Uterus (tissue), 4 donors: Measurements from ENCODE around the gene IVNS1ABP. TPM values are rescaled to one million over a fixed set of nuclear protein-coding genes. Genes with fewer than 3 reads are reported as not detected.

ENCODE experiments used
- DNase-seq, 2 donors: peaks; one replicate each; pipeline ENCODE4 v3.0.0-alpha.2; 2019 to 2020
- H3K27ac ChIP-seq, 2 donors: fragments of 200-600 bp; sonication (generic); 1 replicate in 1 of 2; 2 replicates in 1 of 2; pipeline ENCODE4 v1.5.1; 2016 to 2018
- H3K27me3 ChIP-seq, 2 donors: fragments of 200-600 bp; sonication (generic); one replicate each; pipeline ENCODE4 v1.5.1; 2018 to 2019; ENCODE audit warnings: control low read depth in 1 of 2
- H3K36me3 ChIP-seq, 2 donors: fragments of 200-600 bp; sonication (generic); one replicate each; pipeline ENCODE4 v1.5.1; 2019; ENCODE audit warnings: control low read depth in 1 of 2
- H3K4me1 ChIP-seq, 2 donors: fragments of 200-600 bp; sonication (generic); one replicate each; pipeline ENCODE4 v1.5.1; 2018 to 2019; ENCODE audit warnings: control low read depth in 1 of 2
- H3K4me3 ChIP-seq, 2 donors: fragments of 200-600 bp; sonication (generic); 1 replicate in 1 of 2; 2 replicates in 1 of 2; pipeline ENCODE4 v1.5.1; 2018 to 2019; ENCODE audit warnings: mild to moderate bottlenecking in 1 of 2
- H3K9me3 ChIP-seq, 2 donors: fragments of 200-600 bp; sonication (generic); one replicate each; pipeline ENCODE4 v1.5.1; 2019; ENCODE audit warnings: control low read depth in 1 of 2
- CTCF ChIP-seq, 4 experiments: fragments of 200-600 bp in 2 of 4; fragments of 450-650 bp in 2 of 4; sonication (generic) in 2 of 4; IDR thresholded peaks; one replicate each; pipeline ENCODE4 v1.5.1; 2016 to 2019; ENCODE audit warnings: antibody characterized with exemption in 4 of 4, mild to moderate bottlenecking in 2 of 4, moderate library complexity in 1 of 4
- POLR2A ChIP-seq, 2 donors: fragments of 450-650 bp; IDR thresholded peaks; one replicate each; pipeline ENCODE4 v1.6.1; 2016; ENCODE audit warnings: antibody characterized with exemption in 2 of 2, mild to moderate bottlenecking in 1 of 2, moderate library complexity in 1 of 2
- intact Hi-C: fragments of 100-400 bp; cut with DNase I; formaldehyde crosslinking; loops from one replicate; pipeline ENCODE4 v1.15.1; 2023; ENCODE audit warnings: low total_unique reads
- total RNA-seq, 4 donors: library from RNA; depleted of rRNA in 3 of 4; stranded (reverse); fragments of >200 nt in 3 of 4; gene quantifications; one replicate each; pipeline versions ENCODE4 v1.1.0 to v1.2.4, GENCODE V29; 2014 to 2023
- donor health status: DM: yes; HTN: yes; CAD: no.

The IVNS1ABP gene
- total RNA-seq, 4 donors from 2014 or later = 28.8 to 113 (median 39.4) TPM

GRCh38 chr1:185308126-185308525 is 8.9 kb downstream of the IVNS1ABP start:
- H3K4me1 ChIP-seq = peaks cover 0 to 3% of the 10 kb centered on the region in 2 donors
- H3K36me3 ChIP-seq = no peaks in the 10 kb centered on the region
- TF ChIP-seq CTCF (IDR thresholded peaks at IDR 0.05) = no peak
- H3K27ac ChIP-seq = no peak overlapping the region
- no peaks in the 10 kb centered on the region for H3K9me3 ChIP-seq
- no peak overlapping the region for H3K4me3 ChIP-seq
- no peak for DNase-seq
- intact Hi-C loops = no loop called here
- no peaks in the 10 kb centered on the region for H3K27me3 ChIP-seq

GRCh38 chr1:185305419-185305818 is 11.6 kb downstream of the IVNS1ABP start:
- intact Hi-C loops = no loop called here
- Histone ChIP-seq H3K4me1 (no peaks in the 10 kb centered on the region), H3K36me3 (no peaks in the 10 kb centered on the region), H3K27me3 (no peaks in the 10 kb centered on the region), H3K9me3 (no peaks in the 10 kb centered on the region), H3K27ac (no peak overlapping the region), H3K4me3 (no peak overlapping the region)
- TF ChIP-seq CTCF (IDR thresholded peaks at IDR 0.05) (no peak), POLR2A (IDR thresholded peaks at IDR 0.05) (no peak)
- no peak for DNase-seq

GRCh38 chr1:185300152-185300551 is 16.9 kb downstream of the IVNS1ABP start:
- Histone ChIP-seq H3K27me3 (no peaks in the 10 kb centered on the region), H3K27ac (no peak overlapping the region), H3K4me1 (no peaks in the 10 kb centered on the region), H3K9me3 (no peaks in the 10 kb centered on the region), H3K36me3 (no peaks in the 10 kb centered on the region), H3K4me3 (no peak overlapping the region)
- TF ChIP-seq POLR2A (IDR thresholded peaks at IDR 0.05) (no peak), CTCF (IDR thresholded peaks at IDR 0.05) (no peak)
- intact Hi-C loops = no loop called here
- no peak for DNase-seq

- H3K36me3 ChIP-seq = no peaks in the 10 kb centered on the region
- no peak overlapping the region for H3K27ac ChIP-seq
Observed at GRCh38 chr1:185297982-185298381, 19.1 kb downstream of the IVNS1ABP start.

GRCh38 chr1:185295091-185295490 is 22.0 kb downstream of the IVNS1ABP start:
- H3K4me1 ChIP-seq = no peaks in the 10 kb centered on the region
- TF ChIP-seq POLR2A (IDR thresholded peaks at IDR 0.05) = no peak
- no peak for TF ChIP-seq CTCF (IDR thresholded peaks at IDR 0.05)
- DNase-seq = no peak
- no peak overlapping the region for H3K27ac ChIP-seq
- intact Hi-C loops = no loop called here
- no peaks in the 10 kb centered on the region for H3K36me3 ChIP-seq
- no peaks in the 10 kb centered on the region for H3K27me3 ChIP-seq
- H3K4me3 ChIP-seq = no peak overlapping the region
- no peaks in the 10 kb centered on the region for H3K9me3 ChIP-seq

More at GRCh38 chr1:185297982-185298381, 19.1 kb downstream of the IVNS1ABP start:
- H3K27me3 ChIP-seq = no peaks in the 10 kb centered on the region
- intact Hi-C loops = no loop called here
- H3K4me1 ChIP-seq = no peaks in the 10 kb centered on the region
- no peak overlapping the region for H3K4me3 ChIP-seq
- H3K9me3 ChIP-seq = no peaks in the 10 kb centered on the region
- DNase-seq = no peak
- TF ChIP-seq POLR2A (IDR thresholded peaks at IDR 0.05) (no peak), CTCF (IDR thresholded peaks at IDR 0.05) (no peak)
